Calu3 (cell line): ENCODE results near the gene PUS10. TPM values are rescaled to one million over a fixed set of nuclear protein-coding genes. Genes with fewer than 3 reads are reported as not detected.

ENCODE experiments used
- BruUV-seq: library from RNA; stranded (reverse); fragments of 400-500 nt; replicated peaks from 2 replicates; lab custom pipeline; 2021; lab: Mats Ljungman, UMichigan
- CTCF ChIA-PET: fragments of 300-600 bp; sonication (Branson Sonifier 250); formaldehyde crosslinking; loops from one replicate; lab custom pipeline; 2022; ENCODE audit warnings: antibody characterized with exemption; lab: Charles Lee
- DNase-seq: peaks from one replicate; pipeline ENCODE4 v3.0.0; 2022
- H3K27ac Mint-ChIP-seq: one replicate; pipeline ENCODE4 v1.8.0; 2022; ENCODE audit warnings: mixed read lengths; ENCODE audit not compliant: unreplicated experiment
- H3K27me3 Mint-ChIP-seq: one replicate; pipeline ENCODE4 v1.8.0; 2022; ENCODE audit warnings: mixed read lengths; ENCODE audit not compliant: unreplicated experiment
- H3K36me3 Mint-ChIP-seq: one replicate; pipeline ENCODE4 v1.8.0; 2022; ENCODE audit warnings: mild to moderate bottlenecking, moderate library complexity, mixed read lengths; ENCODE audit not compliant: insufficient read depth, unreplicated experiment
- H3K4me1 Mint-ChIP-seq: one replicate; pipeline ENCODE4 v1.8.0; 2022; ENCODE audit warnings: mild to moderate bottlenecking, low read depth, mixed read lengths; ENCODE audit not compliant: unreplicated experiment
- H3K4me3 Mint-ChIP-seq: one replicate; pipeline ENCODE4 v1.8.0; 2022; ENCODE audit warnings: mild to moderate bottlenecking, low read depth, moderate library complexity, mixed read lengths; ENCODE audit not compliant: unreplicated experiment
- H3K9me3 Mint-ChIP-seq: one replicate; pipeline ENCODE4 v1.8.0; 2022; ENCODE audit warnings: low read depth, mixed read lengths; ENCODE audit not compliant: unreplicated experiment
- CTCF ChIP-seq: fragments of 200-600 bp; IDR thresholded peaks from one replicate; pipeline ENCODE4 v1.8.0; 2022; ENCODE audit warnings: antibody characterized with exemption; ENCODE audit not compliant: unreplicated experiment
- intact Hi-C: fragments of 100-400 bp; cut with micrococcal nuclease; formaldehyde crosslinking; loops from one replicate; pipeline ENCODE4 v1.10.0; 2022; ENCODE audit not compliant: unreplicated experiment
- total RNA-seq: library from RNA; stranded (reverse); gene quantifications from 2 replicates; pipeline ENCODE4 v1.2.3, GENCODE V29; 2022

PUS10 gene
- total RNA-seq, 1 experiment from 2014 or later: 7.2 TPM

DNA sequence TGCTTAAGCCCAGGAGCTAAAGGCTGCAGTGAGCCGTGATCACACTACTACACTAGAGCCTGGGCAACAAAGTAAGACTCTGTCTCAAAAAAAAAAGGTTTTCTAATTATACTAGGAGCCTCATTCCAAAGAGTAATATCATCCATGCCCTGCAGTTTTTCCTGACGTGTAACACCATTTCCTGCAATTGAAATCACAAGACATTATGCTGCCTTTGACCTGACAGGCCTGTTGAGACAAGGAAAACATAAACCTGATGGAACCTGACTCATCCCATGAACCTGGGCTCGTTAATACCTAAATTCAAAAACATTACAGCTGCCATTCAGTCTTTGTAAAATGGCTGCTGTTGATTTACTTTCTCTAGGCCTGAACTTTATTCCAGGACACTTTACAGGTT, 59.3 kb downstream of the PUS10 start:
- no peak for TF ChIP-seq CTCF
- no peak for DNase-seq
- intact Hi-C loops: no loop called here
- no TSS peak for BruUV-seq
- CTCF ChIA-PET: interaction anchor here (0.6 kb wide), 1 partner anchor 15 kb away, joined by 3 read pairs; no protein-coding TSS in a partner anchor
- Mint-ChIP-seq H3K27ac (peak overlapping the region; percentile 78), H3K4me3 (no peak overlapping the region), H3K27me3 (no peaks in the 10 kb centered on the region), H3K9me3 (no peaks in the 10 kb centered on the region), H3K36me3 (no peaks in the 10 kb centered on the region), H3K4me1 (peaks cover 21% of the 10 kb centered on the region)

- no peak for TF ChIP-seq CTCF
- Mint-ChIP-seq H3K27me3 (no peaks in the 10 kb centered on the region), H3K27ac (peak overlapping the region; percentile 78), H3K4me3 (no peak overlapping the region), H3K4me1 (peaks cover 21% of the 10 kb centered on the region), H3K36me3 (no peaks in the 10 kb centered on the region), H3K9me3 (no peaks in the 10 kb centered on the region)
- no peak for DNase-seq
- BruUV-seq: no TSS peak
- intact Hi-C loops: no loop called here
- CTCF ChIA-PET: interaction anchor here (0.6 kb wide), 1 partner anchor 16 kb away, joined by 3 read pairs; no protein-coding TSS in a partner anchor
Observed at GRCh38 chr2:60958361-60958760, 59.7 kb downstream of the PUS10 start.

- DNase-seq: peak; percentile 75
- no peaks in the 10 kb centered on the region for H3K36me3 Mint-ChIP-seq
- CTCF ChIA-PET: no interaction called here
- intact Hi-C loops: no loop called here
- TF ChIP-seq CTCF: no peak
- no peak overlapping the region for H3K4me3 Mint-ChIP-seq
- no peaks in the 10 kb centered on the region for H3K27me3 Mint-ChIP-seq
- BruUV-seq: no TSS peak
- H3K27ac Mint-ChIP-seq: peak overlapping the region; percentile 78
- H3K9me3 Mint-ChIP-seq: no peaks in the 10 kb centered on the region
- H3K4me1 Mint-ChIP-seq: peaks cover 21% of the 10 kb centered on the region
Observed at GRCh38 chr2:60957643-60958042, 60.4 kb downstream of the PUS10 start.

DNA sequence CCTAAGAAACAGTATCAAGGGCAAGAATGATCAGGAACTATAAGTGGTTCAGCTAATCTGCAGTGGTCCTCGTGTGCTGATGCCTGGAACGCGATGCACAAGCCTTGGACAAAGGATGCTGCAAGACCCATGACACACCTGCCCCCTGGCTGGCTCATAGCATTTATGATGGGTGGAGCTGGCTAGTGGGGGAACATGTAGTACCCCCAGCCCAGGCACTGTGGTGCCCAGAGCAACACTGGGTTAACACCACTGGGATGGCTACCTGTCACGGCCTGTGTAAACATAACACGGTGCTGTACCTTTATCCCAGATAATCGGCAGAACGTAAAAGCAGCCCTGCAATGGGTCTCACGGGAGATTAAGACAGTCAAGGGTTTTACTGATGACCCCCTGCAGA, 60.8 kb downstream of the PUS10 start:
- no peak for TF ChIP-seq CTCF
- no peak overlapping the region for H3K4me3 Mint-ChIP-seq
- intact Hi-C loops: no loop called here
- peak overlapping the region; percentile 78 for H3K27ac Mint-ChIP-seq
- no TSS peak for BruUV-seq
- H3K36me3 Mint-ChIP-seq: no peaks in the 10 kb centered on the region
- CTCF ChIA-PET: no interaction called here
- DNase-seq: no peak
- H3K27me3 Mint-ChIP-seq: no peaks in the 10 kb centered on the region
- H3K4me1 Mint-ChIP-seq: peaks cover 21% of the 10 kb centered on the region
- no peaks in the 10 kb centered on the region for H3K9me3 Mint-ChIP-seq
